HepG2 (cell line): Measurements from ENCODE around the gene ARHGEF10L. TPM values are rescaled to one million over a fixed set of nuclear protein-coding genes. Genes with fewer than 3 reads are reported as not detected.

Experiments used
- ATAC-seq: fragments of 200-7000 bp; cut with Tn5 transposase; 3 replicates; pipeline ENCODE4 v1.9.1; 2020; ENCODE audit warnings: mild to moderate bottlenecking, moderate library complexity
- BruUV-seq: library from RNA; stranded (reverse); fragments of 400-500 nt; replicated peaks from 2 replicates; lab custom pipeline; 2021; lab: Mats Ljungman, UMichigan
- CTCF ChIA-PET: fragments of 300-600 bp; formaldehyde crosslinking; extraction: SDS; loops from one replicate; lab custom pipeline; 2021; ENCODE audit warnings: low total read pairs, inconsistent platforms, low intra/inter-chr PET ratio; lab: Yijun Ruan, JAX
- POLR2A ChIA-PET: fragments of 350-600 bp; sonication (Branson Sonifier 250); formaldehyde crosslinking; loops from one replicate; lab custom pipeline; 2020; ENCODE audit warnings: antibody characterized with exemption, inconsistent platforms; lab: Yijun Ruan, JAX
- DNase-seq: peaks from one replicate; pipeline ENCODE4 v3.0.0-alpha.2; 2015; ENCODE audit warnings: low spot score
- FAIRE-seq: peaks from 3 replicates; lab custom pipeline; 2011; peaks lifted over from hg19 to GRCh38; lab: Jason Lieb, UNC
- H2AFZ ChIP-seq: one replicate; pipeline ENCODE4 v1.6.1; 2011; ENCODE audit warnings: low read length, inconsistent platforms
- H3K27ac ChIP-seq: fragments of 300-600 bp; 3 replicates; pipeline ENCODE4 v1.8.0; 2011; ENCODE audit warnings: mixed run types, mild to moderate bottlenecking, mixed read lengths, low read length, inconsistent platforms; ENCODE audit not compliant: insufficient read depth; ENCODE audit errors: extremely low read length
- H3K27me3 ChIP-seq, 2 experiments: fragments of 200-600 bp in 1 of 2; 2 replicates in 1 of 2; 3 replicates in 1 of 2; pipeline versions ENCODE4 v1.6.0 to v1.8.0; 2011; ENCODE audit warnings: low read length in 2 of 2, mild to moderate bottlenecking in 2 of 2, moderate library complexity in 2 of 2, inconsistent platforms in 1 of 2; ENCODE audit not compliant: insufficient read depth in 2 of 2, control insufficient read depth in 1 of 2
- H3K36me3 ChIP-seq, 2 experiments: fragments of 200-600 bp in 1 of 2; replicated peaks in 1 of 2; 2 replicates in 1 of 2; 3 replicates in 1 of 2; pipeline versions ENCODE4 v1.5.1 to v1.8.0; 2011; ENCODE audit warnings: low read length in 2 of 2, inconsistent platforms in 1 of 2; ENCODE audit not compliant: insufficient read depth in 2 of 2, control insufficient read depth in 1 of 2
- H3K4me1 ChIP-seq: 2 replicates; pipeline ENCODE4 v1.5.1; 2012; ENCODE audit warnings: low read length, inconsistent platforms; ENCODE audit not compliant: insufficient read depth
- H3K4me2 ChIP-seq: 2 replicates; pipeline ENCODE4 v1.6.0; 2011; ENCODE audit warnings: low read depth, low read length, inconsistent platforms
- H3K4me3 ChIP-seq, 3 experiments: fragments of 200-600 bp in 1 of 3; sonication (generic), shearing (Covaris generic) in 1 of 3; replicated peaks in 1 of 3; 2 replicates each; pipeline ENCODE4 v1.5.1; 2011 to 2016; ENCODE audit warnings: low read length in 3 of 3, inconsistent platforms in 2 of 3, low read depth in 2 of 3, mild to moderate bottlenecking in 2 of 3, control low read depth in 1 of 3, mixed read lengths in 1 of 3; ENCODE audit not compliant: insufficient read depth in 1 of 3
- H3K79me2 ChIP-seq: one replicate; pipeline ENCODE4 v1.6.1; 2011; ENCODE audit warnings: low read length, inconsistent platforms; ENCODE audit not compliant: insufficient read depth
- H3K9ac ChIP-seq: 2 replicates; pipeline ENCODE4 v1.6.0; 2011; ENCODE audit warnings: mild to moderate bottlenecking, low read depth, low read length, inconsistent platforms; ENCODE audit not compliant: insufficient read depth
- H3K9me3 ChIP-seq: 2 replicates; pipeline ENCODE4 v1.5.1; 2012; ENCODE audit warnings: mild to moderate bottlenecking, low read length
- H4K20me1 ChIP-seq: 2 replicates; pipeline ENCODE4 v1.6.0; 2011; ENCODE audit warnings: inconsistent platforms, mild to moderate bottlenecking, low read length, moderate library complexity; ENCODE audit not compliant: insufficient read depth
- BCL6 ChIP-seq: IDR thresholded peaks from 2 replicates; pipeline ENCODE4 v1.6.1; 2016; ENCODE audit warnings: missing genetic modification reagents, missing compliant biosample characterization
- BORCS8-MEF2B ChIP-seq: sonication (generic); formaldehyde crosslinking; IDR thresholded peaks from 2 replicates; pipeline ENCODE4 v1.8.0; 2022; ENCODE audit warnings: mild to moderate bottlenecking, missing genetic modification reagents
- NFIC ChIP-seq: IDR thresholded peaks from 2 replicates; pipeline ENCODE4 v1.6.1; 2012; ENCODE audit warnings: mild to moderate bottlenecking, low read length, inconsistent platforms
- ZNF12 ChIP-seq: sonication (generic); formaldehyde crosslinking; IDR thresholded peaks from 2 replicates; pipeline ENCODE4 v1.5.0; 2020; ENCODE audit warnings: missing genetic modification reagents
- ZNF329 ChIP-seq: sonication (generic); formaldehyde crosslinking; IDR thresholded peaks from 2 replicates; pipeline ENCODE4 v1.9.0; 2021; ENCODE audit warnings: low read depth, mild to moderate bottlenecking, missing genetic modification reagents
- WGBS: methylation state at CpG from one replicate; pipeline ENCODE4 v1.1.6; 2017; ENCODE audit warnings: low lambda C conversion rate; 5-methylcytosine and 5-hydroxymethylcytosine counted together
- in situ Hi-C: cut with HindIII; loops from 2 replicates; pipeline ENCODE4 v1.10.0; 2017; ENCODE audit warnings: low pct_unique_long_range_greater_than_20kb; ENCODE audit not compliant: extremely low pct_ligation_motif_present
- intact Hi-C: fragments of 100-400 bp; cut with micrococcal nuclease; formaldehyde crosslinking; loops from one replicate; pipeline ENCODE4 v1.10.0; 2022; ENCODE audit not compliant: unreplicated experiment
- polyA plus RNA-seq, 8 experiments: library from polyadenylated mRNA; depleted of rRNA in 3 of 8; stranded (reverse) in 7 of 8; unstranded in 1 of 8; fragments of >200 nt; fragmentation: Illumina TruSeq in 4 of 8; extraction: Trizol in 4 of 8; gene quantifications; 2 replicates each; pipeline versions ENCODE4 v1.2.1 to v1.2.3, GENCODE V29; 2011 to 2016; ENCODE audit warnings: low read depth in 4 of 8, missing spikeins in 1 of 8, mixed read lengths in 1 of 8; ENCODE audit not compliant: insufficient read depth in 1 of 8
- total RNA-seq, 5 experiments: library from RNA; depleted of rRNA; stranded (reverse); fragments of >200 nt; fragmentation: Illumina TruSeq; extraction: Trizol; gene quantifications; 2 replicates each; pipeline ENCODE4 v1.2.3, GENCODE V29; 2016; ENCODE audit warnings: low read depth in 1 of 5
- TF ChIP-seq, protein P1 (sequence below): sonication (generic); formaldehyde crosslinking; IDR thresholded peaks from 2 replicates; pipeline ENCODE4 v1.5.0; 2020; ENCODE audit warnings: mild to moderate bottlenecking, missing genetic modification reagents, moderate library complexity
- TF ChIP-seq, protein P2 (sequence below): sonication (generic); formaldehyde crosslinking; IDR thresholded peaks from 2 replicates; pipeline ENCODE4 v1.5.0; 2020; ENCODE audit warnings: missing genetic modification reagents

ARHGEF10L gene
- total and polyA plus RNA-seq, 2 of the 13 experiments (the other 11 are each of a cell fraction or from before 2014, with no cell fraction given), result 46.5 to 78.3 TPM

DNA sequence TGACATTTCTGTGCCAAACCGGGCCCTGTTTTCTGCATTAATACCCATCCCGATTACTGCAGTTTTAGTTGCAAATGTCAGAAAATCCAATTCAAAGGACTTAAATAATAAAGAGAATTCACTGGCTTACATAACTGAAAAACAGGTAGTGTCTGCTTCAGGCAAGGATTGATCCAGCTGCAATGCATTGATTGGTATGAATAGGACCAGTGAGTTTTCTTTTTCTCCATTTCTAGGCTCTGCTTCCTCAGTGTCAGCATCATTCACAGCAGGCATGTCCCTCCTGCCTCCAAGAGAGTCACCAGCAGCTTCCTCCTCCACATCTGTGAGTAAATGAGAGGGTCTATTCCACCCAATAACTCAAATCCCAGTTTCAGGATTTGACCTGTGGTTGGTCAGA lies 181.9 kb downstream of the ARHGEF10L start:
- H4K20me1 ChIP-seq, result no peaks in the 10 kb centered on the region
- no peak overlapping the region for H3K9ac ChIP-seq
- no peaks in the 10 kb centered on the region for H3K9me3 ChIP-seq
- H3K4me2 ChIP-seq, result no peak overlapping the region
- intact Hi-C loops, result no loop called here
- ChIA-PET CTCF (no interaction called here), POLR2A (no interaction called here)
- H3K79me2 ChIP-seq, result no peaks in the 10 kb centered on the region
- H3K36me3 ChIP-seq, result no peaks in the 10 kb centered on the region
- ATAC-seq (no peak), DNase-seq (no peak), FAIRE-seq (no peak)
- no peak overlapping the region for H3K4me3 ChIP-seq
- no peak overlapping the region for H3K27ac ChIP-seq
- peak; percentile 97 for TF ChIP-seq ZNF329 (CRISPR knock-in tag)
- no peak for TF ChIP-seq NFIC
- in situ Hi-C loops, result no loop called here
- WGBS, result 27% methylated on average over 2 of the region's 2 CpGs
- H2AFZ ChIP-seq, result no peak overlapping the region
- H3K4me1 ChIP-seq, result no peaks in the 10 kb centered on the region
- H3K27me3 ChIP-seq, result peaks cover 2 to 23% of the 10 kb centered on the region in 2 experiments; a peak in 4 of 5 replicates
- BruUV-seq, result no TSS peak

DNA sequence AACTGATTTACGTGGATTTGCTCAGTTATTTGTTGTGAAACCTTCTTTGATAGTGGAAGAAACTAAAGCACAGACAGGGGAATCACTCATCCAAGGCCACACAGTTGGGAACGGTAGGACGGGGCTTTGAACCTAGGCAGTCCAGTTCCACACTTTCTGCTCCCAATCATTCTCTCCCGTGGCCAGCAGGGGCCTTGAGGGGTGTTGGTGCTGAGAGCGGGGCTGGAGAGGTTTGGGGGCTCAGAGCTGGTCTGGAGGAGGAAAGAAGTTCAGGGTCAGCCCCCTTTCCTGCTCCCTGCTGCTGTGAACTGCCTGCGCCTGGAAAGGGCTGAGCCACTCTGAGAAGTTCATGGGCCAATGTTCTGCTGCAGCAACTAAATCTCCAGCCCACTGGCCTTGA lies 184.2 kb downstream of the ARHGEF10L start:
- no peak overlapping the region for H3K9ac ChIP-seq
- POLR2A ChIA-PET, result no interaction called here
- no peak overlapping the region for H2AFZ ChIP-seq
- H3K4me3 ChIP-seq, result no peak overlapping the region
- H3K36me3 ChIP-seq, result no peaks in the 10 kb centered on the region
- CTCF ChIA-PET, result no interaction called here
- H3K79me2 ChIP-seq, result no peaks in the 10 kb centered on the region
- no peak overlapping the region for H3K27ac ChIP-seq
- H4K20me1 ChIP-seq, result no peaks in the 10 kb centered on the region
- DNase-seq (no peak), ATAC-seq (peak; percentile 56), FAIRE-seq (no peak)
- H3K4me2 ChIP-seq, result no peak overlapping the region
- H3K27me3 ChIP-seq, result peaks cover under 1 to 16% of the 10 kb centered on the region in 2 experiments; a peak in 4 of 5 replicates
- H3K4me1 ChIP-seq, result no peaks in the 10 kb centered on the region
- intact Hi-C loops, result no loop called here
- 0% methylated on average over 6 of the region's 6 CpGs for WGBS
- BruUV-seq, result no TSS peak
- in situ Hi-C loops, result no loop called here
- H3K9me3 ChIP-seq, result no peaks in the 10 kb centered on the region
- no peak for TF ChIP-seq BCL6 (CRISPR knock-in tag)
- TF ChIP-seq, protein P1, sequence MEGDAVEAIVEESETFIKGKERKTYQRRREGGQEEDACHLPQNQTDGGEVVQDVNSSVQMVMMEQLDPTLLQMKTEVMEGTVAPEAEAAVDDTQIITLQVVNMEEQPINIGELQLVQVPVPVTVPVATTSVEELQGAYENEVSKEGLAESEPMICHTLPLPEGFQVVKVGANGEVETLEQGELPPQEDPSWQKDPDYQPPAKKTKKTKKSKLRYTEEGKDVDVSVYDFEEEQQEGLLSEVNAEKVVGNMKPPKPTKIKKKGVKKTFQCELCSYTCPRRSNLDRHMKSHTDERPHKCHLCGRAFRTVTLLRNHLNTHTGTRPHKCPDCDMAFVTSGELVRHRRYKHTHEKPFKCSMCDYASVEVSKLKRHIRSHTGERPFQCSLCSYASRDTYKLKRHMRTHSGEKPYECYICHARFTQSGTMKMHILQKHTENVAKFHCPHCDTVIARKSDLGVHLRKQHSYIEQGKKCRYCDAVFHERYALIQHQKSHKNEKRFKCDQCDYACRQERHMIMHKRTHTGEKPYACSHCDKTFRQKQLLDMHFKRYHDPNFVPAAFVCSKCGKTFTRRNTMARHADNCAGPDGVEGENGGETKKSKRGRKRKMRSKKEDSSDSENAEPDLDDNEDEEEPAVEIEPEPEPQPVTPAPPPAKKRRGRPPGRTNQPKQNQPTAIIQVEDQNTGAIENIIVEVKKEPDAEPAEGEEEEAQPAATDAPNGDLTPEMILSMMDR (CRISPR knock-in tag), result 0 out of 2 replicates have a peak, but pooled peaks have one; percentile 23
- 0 out of 2 replicates have a peak, but pooled peaks have one; percentile 25 for TF ChIP-seq ZNF12
- TF ChIP-seq, protein P2, sequence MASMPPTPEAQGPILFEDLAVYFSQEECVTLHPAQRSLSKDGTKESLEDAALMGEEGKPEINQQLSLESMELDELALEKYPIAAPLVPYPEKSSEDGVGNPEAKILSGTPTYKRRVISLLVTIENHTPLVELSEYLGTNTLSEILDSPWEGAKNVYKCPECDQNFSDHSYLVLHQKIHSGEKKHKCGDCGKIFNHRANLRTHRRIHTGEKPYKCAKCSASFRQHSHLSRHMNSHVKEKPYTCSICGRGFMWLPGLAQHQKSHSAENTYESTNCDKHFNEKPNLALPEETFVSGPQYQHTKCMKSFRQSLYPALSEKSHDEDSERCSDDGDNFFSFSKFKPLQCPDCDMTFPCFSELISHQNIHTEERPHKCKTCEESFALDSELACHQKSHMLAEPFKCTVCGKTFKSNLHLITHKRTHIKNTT (CRISPR knock-in tag), result no peak
- TF ChIP-seq BORCS8-MEF2B (CRISPR knock-in tag), result no peak
